ENCODE data around the gene CLECL1. TPM values are rescaled to one million over a fixed set of nuclear protein-coding genes. Genes with fewer than 3 reads are reported as not detected.

CLECL1 gene
- not detected for polyA plus RNA-seq (2012; ENCODE audit: insufficient read depth, insufficient read length)

GRCh38 chr12:9732921-9733461, at the start of gene CLECL1:
Gene CLECL1, minus strand, starts transcription at chr12:9733097.
- H3K4me3 ChIP-seq (ENCODE audit: low read length) = no peak within 1 kb of the TSS

GRCh38 chr12:9781360-9781759, 48.5 kb upstream of the CLECL1 start:
- DNase-seq (ENCODE audit: low read depth, low spot score) = no peak

More at GRCh38 chr12:9732921-9733461, at the start of gene CLECL1:
- DNase-seq (ENCODE audit: low read depth, low spot score) = no peak

GRCh38 chr12:9779209-9779608, 46.3 kb upstream of the CLECL1 start:
- H3K4me3 ChIP-seq (ENCODE audit: low read length) = no peak overlapping the region
- DNase-seq (ENCODE audit: low read depth, low spot score) = no peak

More at GRCh38 chr12:9781360-9781759, 48.5 kb upstream of the CLECL1 start:
- H3K4me3 ChIP-seq (ENCODE audit: low read length) = no peak overlapping the region

GRCh38 chr12:9776781-9777180, 43.9 kb upstream of the CLECL1 start:
- no peak for DNase-seq (ENCODE audit: low read depth, low spot score)
- H3K4me3 ChIP-seq (ENCODE audit: low read length) = no peak overlapping the region

- H3K4me3 ChIP-seq (ENCODE audit: low read length) = no peak overlapping the region
- peak; percentile 63 for DNase-seq (ENCODE audit: low read depth, low spot score)
Observed at GRCh38 chr12:9773216-9773877, 40.5 kb upstream of the CLECL1 start.

GRCh38 chr12:9763025-9763424, 30.1 kb upstream of the CLECL1 start:
- no peak for DNase-seq (ENCODE audit: low read depth, low spot score)
- H3K4me3 ChIP-seq (ENCODE audit: low read length) = no peak overlapping the region

GRCh38 chr12:9762369-9762768, 29.5 kb upstream of the CLECL1 start:
- no peak overlapping the region for H3K4me3 ChIP-seq (ENCODE audit: low read length)

GRCh38 chr12:9761419-9761781, 28.5 kb upstream of the CLECL1 start:
- DNase-seq (ENCODE audit: low read depth, low spot score) = peak; percentile 84
- H3K4me3 ChIP-seq (ENCODE audit: low read length) = peak overlapping the region; percentile 67

More at GRCh38 chr12:9762369-9762768, 29.5 kb upstream of the CLECL1 start:
- DNase-seq (ENCODE audit: low read depth, low spot score) = no peak

GRCh38 chr12:9760699-9761418, 28.0 kb upstream of the CLECL1 start, which contains the start of gene CD69:
Gene CD69, minus strand, starts transcription at chr12:9760901. Its CDS starts 81 bp downstream, at chr12:9760820.
- H3K4me3 ChIP-seq (ENCODE audit: low read length) = peak within 1 kb of the TSS; percentile 67

GRCh38 chr12:9760120-9760519, 27.2 kb upstream of the CLECL1 start:
- H3K4me3 ChIP-seq (ENCODE audit: low read length) = peak overlapping the region; percentile 67
- DNase-seq (ENCODE audit: low read depth, low spot score) = no peak

More at GRCh38 chr12:9760699-9761418, 28.0 kb upstream of the CLECL1 start, which contains the start of gene CD69:
- peak; percentile 94 for DNase-seq (ENCODE audit: low read depth, low spot score)

- peak overlapping the region; percentile 67 for H3K4me3 ChIP-seq (ENCODE audit: low read length)
- no peak for DNase-seq (ENCODE audit: low read depth, low spot score)
Observed at GRCh38 chr12:9759694-9760093, 26.8 kb upstream of the CLECL1 start.

- H3K4me3 ChIP-seq (ENCODE audit: low read length) = peak overlapping the region; percentile 67
- no peak for DNase-seq (ENCODE audit: low read depth, low spot score)
Observed at GRCh38 chr12:9758119-9758518, 25.2 kb upstream of the CLECL1 start.

- peak overlapping the region; percentile 67 for H3K4me3 ChIP-seq (ENCODE audit: low read length)
Observed at GRCh38 chr12:9757433-9758025, 24.6 kb upstream of the CLECL1 start.

GRCh38 chr12:9756706-9757105, 23.8 kb upstream of the CLECL1 start:
- DNase-seq (ENCODE audit: low read depth, low spot score) = no peak
- no peak overlapping the region for H3K4me3 ChIP-seq (ENCODE audit: low read length)

More at GRCh38 chr12:9757433-9758025, 24.6 kb upstream of the CLECL1 start:
- peak; percentile 75 for DNase-seq (ENCODE audit: low read depth, low spot score)

- DNase-seq (ENCODE audit: low read depth, low spot score) = no peak
- H3K4me3 ChIP-seq (ENCODE audit: low read length) = no peak overlapping the region
Observed at GRCh38 chr12:9756170-9756569, 23.3 kb upstream of the CLECL1 start.

- DNase-seq (ENCODE audit: low read depth, low spot score) = no peak
- no peak overlapping the region for H3K4me3 ChIP-seq (ENCODE audit: low read length)
Observed at GRCh38 chr12:9755567-9755966, 22.7 kb upstream of the CLECL1 start.

- no peak overlapping the region for H3K4me3 ChIP-seq (ENCODE audit: low read length)
- DNase-seq (ENCODE audit: low read depth, low spot score) = no peak
Observed at GRCh38 chr12:9755035-9755434, 22.1 kb upstream of the CLECL1 start.

- H3K4me3 ChIP-seq (ENCODE audit: low read length) = no peak overlapping the region
- DNase-seq (ENCODE audit: low read depth, low spot score) = no peak
Observed at GRCh38 chr12:9754099-9754927, 21.4 kb upstream of the CLECL1 start.

- H3K4me3 ChIP-seq (ENCODE audit: low read length) = no peak overlapping the region
- no peak for DNase-seq (ENCODE audit: low read depth, low spot score)
Observed at GRCh38 chr12:9753498-9753897, 20.6 kb upstream of the CLECL1 start.

All from Jurkat, Clone E6-1 (cell line).